Smooth muscle cell (in vitro differentiated cells): Measurements from ENCODE around the gene GRIA3. TPM values are rescaled to one million over a fixed set of nuclear protein-coding genes. Genes with fewer than 3 reads are reported as not detected.

Experiments
- DNase-seq: peaks from one replicate; lab custom pipeline; 2025; ENCODE audit not compliant: unreplicated experiment; lab: John Stamatoyannopoulos, UW
- H2AFZ ChIP-seq: fragments of 200-600 bp; sonication (generic); 2 replicates; pipeline ENCODE4 v1.6.0; 2016; ENCODE audit warnings: antibody characterized with exemption, low read depth, mild to moderate bottlenecking
- H3F3A ChIP-seq: fragments of 200-600 bp; sonication (generic); 2 replicates; pipeline ENCODE4 v1.6.0; 2017; ENCODE audit warnings: antibody characterized with exemption, low read depth
- H3K27ac ChIP-seq: fragments of 200-600 bp; sonication (generic); 2 replicates; pipeline ENCODE4 v1.5.1; 2016; ENCODE audit warnings: low read depth, mild to moderate bottlenecking
- H3K27me3 ChIP-seq: fragments of 200-600 bp; sonication (generic); 2 replicates; pipeline ENCODE4 v1.6.1; 2016; ENCODE audit warnings: low read depth, mild to moderate bottlenecking
- H3K36me3 ChIP-seq: fragments of 200-600 bp; sonication (generic); 2 replicates; pipeline ENCODE4 v1.5.1; 2016; ENCODE audit warnings: low read depth
- H3K4me1 ChIP-seq: fragments of 200-600 bp; sonication (generic); 2 replicates; pipeline ENCODE4 v1.5.1; 2016; ENCODE audit warnings: low read depth
- H3K4me2 ChIP-seq: fragments of 200-600 bp; sonication (generic); 2 replicates; pipeline ENCODE4 v1.6.0; 2016; ENCODE audit warnings: mild to moderate bottlenecking
- H3K4me3 ChIP-seq: fragments of 200-600 bp; sonication (generic); 2 replicates; pipeline ENCODE4 v1.5.1; 2016; ENCODE audit warnings: mild to moderate bottlenecking
- H3K79me2 ChIP-seq: fragments of 200-600 bp; sonication (generic); 2 replicates; pipeline ENCODE4 v1.6.0; 2016; ENCODE audit warnings: low read depth, mild to moderate bottlenecking
- H3K9ac ChIP-seq: fragments of 200-600 bp; sonication (generic); 2 replicates; pipeline ENCODE4 v1.6.0; 2016; ENCODE audit warnings: low read depth
- H3K9me3 ChIP-seq: fragments of 200-600 bp; sonication (generic); replicated peaks from 2 replicates; pipeline ENCODE4 v1.5.1; 2016; ENCODE audit warnings: low read depth
- H4K20me1 ChIP-seq: fragments of 200-600 bp; sonication (generic); 2 replicates; pipeline ENCODE4 v1.6.0; 2016; ENCODE audit warnings: low read depth
- WGBS: methylation state at CpG from one replicate; pipeline ENCODE4 v1.1.7; 2016; ENCODE audit warnings: low lambda C conversion rate; 5-methylcytosine and 5-hydroxymethylcytosine counted together
- polyA plus RNA-seq: library from polyadenylated mRNA; unstranded; fragments of >200 nt; fragmentation: Nextera tagmentation; extraction: Ambion mirVana; gene quantifications from 2 replicates; pipeline ENCODE4 v1.2.1, GENCODE V29; 2016
- total RNA-seq: library from RNA; depleted of rRNA; stranded (reverse); fragments of >200 nt; gene quantifications from 2 replicates; pipeline ENCODE4 v1.2.3, GENCODE V29; 2014
- TF ChIP-seq, protein P1 (sequence below): fragments of 200-600 bp; sonication (generic); IDR thresholded peaks from 2 replicates; pipeline ENCODE4 v1.5.1; 2017; ENCODE audit warnings: borderline replicate concordance, mild to moderate bottlenecking, antibody characterized with exemption; ENCODE audit not compliant: insufficient read depth, poor library complexity, severe bottlenecking

The GRIA3 gene
- total and polyA plus RNA-seq, 2 experiments from 2014 or later = 7.2 to 12.7 TPM

DNA sequence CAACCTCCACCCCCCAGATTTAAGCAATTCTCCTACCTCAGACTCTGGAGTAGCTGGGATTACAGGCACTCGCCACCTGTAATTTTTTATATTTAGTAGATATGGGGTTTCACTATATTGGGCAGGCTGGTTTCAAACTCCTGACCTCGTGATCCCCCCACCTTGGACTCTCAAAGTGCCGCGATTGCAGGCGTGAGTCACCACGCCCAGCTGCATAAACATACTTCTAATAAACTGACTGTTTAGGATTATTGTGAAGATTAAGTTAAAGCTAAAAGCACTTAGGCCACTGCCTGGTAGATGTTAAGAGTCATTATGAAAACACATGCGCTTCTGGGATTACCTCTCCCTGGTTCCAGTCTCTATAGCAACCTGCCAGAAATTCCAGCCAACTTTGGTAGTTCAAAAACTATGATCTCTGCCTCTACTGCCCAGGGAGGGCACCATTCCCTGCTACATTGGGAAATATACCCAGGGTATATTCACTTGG lies 30.2 kb upstream of the GRIA3 start:
- Histone ChIP-seq H3K9me3 (no peaks in the 10 kb centered on the region), H4K20me1 (no peaks in the 10 kb centered on the region), H3F3A (no peaks in the 10 kb centered on the region), H3K79me2 (no peaks in the 10 kb centered on the region), H2AFZ (no peak overlapping the region), H3K4me1 (no peaks in the 10 kb centered on the region), H3K27me3 (no peaks in the 10 kb centered on the region), H3K36me3 (no peaks in the 10 kb centered on the region), H3K4me3 (no peak overlapping the region), H3K27ac (no peak overlapping the region), H3K4me2 (no peak overlapping the region), H3K9ac (no peak overlapping the region)
- WGBS = 50% methylated on average over 7 of the region's 7 CpGs
- TF ChIP-seq, protein P1, sequence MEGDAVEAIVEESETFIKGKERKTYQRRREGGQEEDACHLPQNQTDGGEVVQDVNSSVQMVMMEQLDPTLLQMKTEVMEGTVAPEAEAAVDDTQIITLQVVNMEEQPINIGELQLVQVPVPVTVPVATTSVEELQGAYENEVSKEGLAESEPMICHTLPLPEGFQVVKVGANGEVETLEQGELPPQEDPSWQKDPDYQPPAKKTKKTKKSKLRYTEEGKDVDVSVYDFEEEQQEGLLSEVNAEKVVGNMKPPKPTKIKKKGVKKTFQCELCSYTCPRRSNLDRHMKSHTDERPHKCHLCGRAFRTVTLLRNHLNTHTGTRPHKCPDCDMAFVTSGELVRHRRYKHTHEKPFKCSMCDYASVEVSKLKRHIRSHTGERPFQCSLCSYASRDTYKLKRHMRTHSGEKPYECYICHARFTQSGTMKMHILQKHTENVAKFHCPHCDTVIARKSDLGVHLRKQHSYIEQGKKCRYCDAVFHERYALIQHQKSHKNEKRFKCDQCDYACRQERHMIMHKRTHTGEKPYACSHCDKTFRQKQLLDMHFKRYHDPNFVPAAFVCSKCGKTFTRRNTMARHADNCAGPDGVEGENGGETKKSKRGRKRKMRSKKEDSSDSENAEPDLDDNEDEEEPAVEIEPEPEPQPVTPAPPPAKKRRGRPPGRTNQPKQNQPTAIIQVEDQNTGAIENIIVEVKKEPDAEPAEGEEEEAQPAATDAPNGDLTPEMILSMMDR = no peak
- DNase-seq = no peak

DNA sequence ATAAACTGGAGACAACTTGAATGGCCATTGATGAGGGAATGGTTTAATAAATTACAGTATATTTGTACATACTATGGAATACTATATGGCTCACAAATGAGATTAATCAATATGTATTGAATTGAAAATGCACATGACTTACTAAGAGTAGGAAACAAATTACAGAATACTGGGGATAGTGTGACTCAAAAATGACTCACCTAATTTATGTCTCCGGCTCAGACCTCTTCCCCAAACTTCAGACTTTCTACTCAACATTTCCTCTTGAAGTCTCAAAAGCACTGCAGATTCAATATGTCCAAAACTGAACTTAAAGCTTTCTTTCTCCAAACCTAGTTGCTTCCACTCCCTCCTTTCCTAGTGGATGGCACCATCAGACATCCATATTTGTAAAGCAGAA lies 28.8 kb upstream of the GRIA3 start:
- no peak overlapping the region for H3K4me2 ChIP-seq
- no peak for DNase-seq

DNA sequence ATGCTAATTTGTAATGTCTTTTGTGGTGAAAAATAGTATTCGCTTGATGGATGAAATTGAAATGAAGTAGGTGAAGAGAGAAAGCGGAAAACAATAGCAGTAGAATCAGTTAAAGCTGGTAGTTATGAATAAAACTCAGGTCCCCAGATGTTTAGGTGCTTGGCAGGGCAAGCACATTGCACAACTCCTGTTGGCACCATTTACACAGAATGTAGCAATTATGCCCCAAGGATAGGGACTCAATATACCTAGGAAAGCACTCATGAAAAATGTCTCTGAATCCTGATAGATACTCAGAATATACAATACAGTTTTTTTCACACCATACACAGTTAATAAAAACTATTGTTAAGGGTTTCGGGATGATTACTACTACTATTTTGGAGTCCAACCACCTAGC lies 26.5 kb upstream of the GRIA3 start:
- H3K27ac ChIP-seq = no peak overlapping the region
- 82% methylated on average over 3 of the region's 3 CpGs for WGBS
- no peak for DNase-seq

More for the DNA sequence above, 28.8 kb upstream of the GRIA3 start:
- Histone ChIP-seq H3K27ac (no peak overlapping the region), H4K20me1 (no peaks in the 10 kb centered on the region), H3K4me3 (no peak overlapping the region), H2AFZ (no peak overlapping the region), H3K36me3 (no peaks in the 10 kb centered on the region), H3K4me1 (no peaks in the 10 kb centered on the region), H3F3A (no peaks in the 10 kb centered on the region), H3K27me3 (no peaks in the 10 kb centered on the region), H3K79me2 (no peaks in the 10 kb centered on the region), H3K9me3 (no peaks in the 10 kb centered on the region), H3K9ac (no peak overlapping the region)
- 38% methylated on average over 1 of the region's 1 CpG for WGBS
- TF ChIP-seq, protein P1 = no peak

DNA sequence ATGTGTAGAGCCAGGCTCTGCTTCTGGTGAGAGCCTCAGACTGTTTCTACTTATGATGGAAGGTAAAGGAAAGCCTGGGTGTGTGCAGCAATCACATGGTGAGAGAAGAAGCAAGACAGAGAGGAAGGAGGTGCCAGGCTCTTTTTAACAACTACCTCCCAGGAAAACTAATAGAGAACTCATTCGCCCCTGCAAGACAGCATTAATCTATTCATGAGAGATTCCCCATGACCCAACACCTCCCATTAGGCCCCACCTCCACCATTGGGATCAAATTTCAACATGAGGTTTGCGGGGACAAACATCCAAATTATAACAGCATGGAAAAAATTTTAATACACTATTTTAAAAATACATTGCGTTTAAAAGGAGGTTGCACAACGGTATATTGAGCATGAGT lies 24.7 kb upstream of the GRIA3 start:
- Histone ChIP-seq H3F3A (no peaks in the 10 kb centered on the region), H3K4me3 (no peak overlapping the region), H3K27ac (no peak overlapping the region), H3K36me3 (no peaks in the 10 kb centered on the region), H3K9me3 (peaks cover 3% of the 10 kb centered on the region), H3K27me3 (no peaks in the 10 kb centered on the region), H3K79me2 (no peaks in the 10 kb centered on the region), H2AFZ (no peak overlapping the region), H3K4me1 (no peaks in the 10 kb centered on the region), H4K20me1 (no peaks in the 10 kb centered on the region), H3K9ac (no peak overlapping the region), H3K4me2 (no peak overlapping the region)
- no peak for DNase-seq
- WGBS = 69% methylated on average over 4 of the region's 4 CpGs
- TF ChIP-seq, protein P1 = no peak

More for the DNA sequence above, 26.5 kb upstream of the GRIA3 start:
- Histone ChIP-seq H3K79me2 (no peaks in the 10 kb centered on the region), H3K4me2 (no peak overlapping the region), H3K27me3 (no peaks in the 10 kb centered on the region), H4K20me1 (no peaks in the 10 kb centered on the region), H3F3A (no peaks in the 10 kb centered on the region), H3K9ac (no peak overlapping the region), H3K4me1 (no peaks in the 10 kb centered on the region), H3K36me3 (no peaks in the 10 kb centered on the region), H3K9me3 (no peaks in the 10 kb centered on the region), H2AFZ (no peak overlapping the region), H3K4me3 (no peak overlapping the region)
- TF ChIP-seq, protein P1 = no peak
